Measurements from ENCODE around the gene TECPR2. TPM values are rescaled to one million over a fixed set of nuclear protein-coding genes. Genes with fewer than 3 reads are reported as not detected.
"Not testable (repeated sequence)": the region's sequence is repeated elsewhere in the genome, so short reads cannot be mapped to it uniquely, and the experiment has no call there.

Gene TECPR2
- total and polyA plus RNA-seq, 12 donors, result 5.1 to 74.3 (median 12.9) TPM

DNA sequence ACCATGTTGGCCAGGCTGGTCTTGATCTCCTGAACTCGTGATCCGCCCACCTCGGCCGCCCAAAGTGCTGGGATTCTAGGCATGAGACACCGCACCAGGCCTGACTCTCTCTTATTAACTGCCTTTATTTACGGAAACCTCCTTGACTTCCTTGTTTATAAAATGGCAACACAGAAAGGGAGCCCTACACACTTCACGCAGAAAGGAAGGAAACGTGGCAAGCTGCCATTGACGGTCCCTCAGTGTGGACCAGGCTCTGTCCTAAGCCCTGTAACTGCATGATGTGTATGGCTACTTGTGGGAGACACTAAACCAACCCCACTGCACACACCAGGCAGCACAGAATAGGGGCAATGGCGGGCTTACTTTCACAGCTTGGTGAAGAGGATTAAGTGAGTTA lies 11.7 kb upstream of the TECPR2 start:
- Histone ChIP-seq H3K9me3 (replicated peaks in 1 of 3) (no peaks in the 10 kb centered on the region), H3K27me3 (no peaks in the 10 kb centered on the region), H3K4me3 (no peak overlapping the region), H3K27ac (peak overlapping the region in 2 of 5 donors; percentile 41 to 68), H3K4me1 (replicated peaks in 1 of 2) (no peaks in the 10 kb centered on the region), H3K36me3 (replicated peaks in 1 of 2) (peaks cover 0 to 73% of the 10 kb centered on the region in 2 donors)
- DNase-seq, result peak in 4 of 7 donors; percentile 23 to 60 (median 30)
- TF ChIP-seq, protein P1, sequence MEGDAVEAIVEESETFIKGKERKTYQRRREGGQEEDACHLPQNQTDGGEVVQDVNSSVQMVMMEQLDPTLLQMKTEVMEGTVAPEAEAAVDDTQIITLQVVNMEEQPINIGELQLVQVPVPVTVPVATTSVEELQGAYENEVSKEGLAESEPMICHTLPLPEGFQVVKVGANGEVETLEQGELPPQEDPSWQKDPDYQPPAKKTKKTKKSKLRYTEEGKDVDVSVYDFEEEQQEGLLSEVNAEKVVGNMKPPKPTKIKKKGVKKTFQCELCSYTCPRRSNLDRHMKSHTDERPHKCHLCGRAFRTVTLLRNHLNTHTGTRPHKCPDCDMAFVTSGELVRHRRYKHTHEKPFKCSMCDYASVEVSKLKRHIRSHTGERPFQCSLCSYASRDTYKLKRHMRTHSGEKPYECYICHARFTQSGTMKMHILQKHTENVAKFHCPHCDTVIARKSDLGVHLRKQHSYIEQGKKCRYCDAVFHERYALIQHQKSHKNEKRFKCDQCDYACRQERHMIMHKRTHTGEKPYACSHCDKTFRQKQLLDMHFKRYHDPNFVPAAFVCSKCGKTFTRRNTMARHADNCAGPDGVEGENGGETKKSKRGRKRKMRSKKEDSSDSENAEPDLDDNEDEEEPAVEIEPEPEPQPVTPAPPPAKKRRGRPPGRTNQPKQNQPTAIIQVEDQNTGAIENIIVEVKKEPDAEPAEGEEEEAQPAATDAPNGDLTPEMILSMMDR (IDR thresholded peaks at IDR 0.05), result no peak
- no peak for TF ChIP-seq POLR2A (IDR thresholded peaks at IDR 0.05)
- intact Hi-C loops (cut with DNase I), result no loop called here
- WGBS, 4 donors, result 80 to 83% (median 82%) methylated on average over 8 to 10 of the region's 10 CpGs

DNA sequence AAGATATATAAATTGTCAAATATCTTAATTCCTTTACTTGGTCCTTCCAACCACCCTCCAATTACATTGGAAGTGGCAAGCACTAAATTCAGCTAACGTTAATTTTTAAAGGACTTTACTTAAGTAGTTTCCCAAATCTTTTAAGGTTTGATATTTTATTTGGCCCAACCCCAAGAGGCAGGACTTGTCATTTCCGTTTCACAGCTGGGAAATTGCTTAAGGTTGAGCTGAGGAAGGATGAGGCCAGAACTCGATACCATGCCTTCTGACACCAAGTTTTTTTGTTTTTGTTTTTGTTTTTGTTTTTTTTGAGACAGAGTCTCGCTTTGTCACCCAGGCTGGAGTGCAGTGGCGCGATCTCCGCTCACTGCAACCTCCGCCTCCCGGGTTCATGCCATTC lies 11.1 kb upstream of the TECPR2 start:
- H3K4me3 ChIP-seq; H3K4me1 ChIP-seq (replicated peaks in 1 of 2); H3K9me3 ChIP-seq (replicated peaks in 1 of 3); H3K27me3 ChIP-seq; DNase-seq; intact Hi-C loops (cut with DNase I): not testable (repeated sequence)
- WGBS, 4 donors, result 64 to 70% (median 67%) methylated on average over 9 of the region's 9 CpGs
- H3K27ac ChIP-seq, result peak overlapping the region in 2 of 5 donors; percentile 41 to 68
- H3K36me3 ChIP-seq (replicated peaks in 1 of 2), result peaks cover 0 to 73% of the 10 kb centered on the region in 2 donors

DNA sequence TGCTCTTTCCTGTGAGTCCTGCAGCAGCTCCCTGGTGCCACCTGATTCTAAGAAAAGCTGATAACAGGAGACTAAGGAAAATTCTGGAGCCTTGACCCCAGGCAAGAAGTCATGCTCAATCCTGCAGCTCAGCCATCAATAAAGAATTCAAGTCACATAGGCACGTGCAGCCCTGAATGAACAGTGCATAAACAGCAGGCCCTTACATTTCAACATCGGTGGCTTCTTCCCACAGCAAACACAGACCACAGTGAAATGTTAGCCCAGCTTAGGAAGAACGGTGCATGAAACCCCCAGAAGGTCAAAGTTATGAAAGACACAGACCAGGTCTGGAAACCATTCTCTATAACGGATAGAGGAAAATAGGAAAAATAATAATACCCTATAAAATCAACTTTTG lies 10.5 kb upstream of the TECPR2 start:
- no peak for DNase-seq
- 78 to 87% (median 84%) methylated on average over 4 of the region's 4 CpGs for WGBS, 4 donors
- TF ChIP-seq POLR2A (IDR thresholded peaks at IDR 0.05), result no peak
- TF ChIP-seq, protein P1 (IDR thresholded peaks at IDR 0.05), result no peak
- Histone ChIP-seq H3K9me3 (replicated peaks in 1 of 3) (no peaks in the 10 kb centered on the region), H3K27ac (peak overlapping the region in 2 of 5 donors; percentile 6 to 53), H3K4me1 (replicated peaks in 1 of 2) (no peaks in the 10 kb centered on the region), H3K4me3 (no peak overlapping the region), H3K36me3 (replicated peaks in 1 of 2) (peaks cover 0 to 73% of the 10 kb centered on the region in 2 donors), H3K27me3 (no peaks in the 10 kb centered on the region)
- intact Hi-C loops (cut with DNase I), result no loop called here

DNA sequence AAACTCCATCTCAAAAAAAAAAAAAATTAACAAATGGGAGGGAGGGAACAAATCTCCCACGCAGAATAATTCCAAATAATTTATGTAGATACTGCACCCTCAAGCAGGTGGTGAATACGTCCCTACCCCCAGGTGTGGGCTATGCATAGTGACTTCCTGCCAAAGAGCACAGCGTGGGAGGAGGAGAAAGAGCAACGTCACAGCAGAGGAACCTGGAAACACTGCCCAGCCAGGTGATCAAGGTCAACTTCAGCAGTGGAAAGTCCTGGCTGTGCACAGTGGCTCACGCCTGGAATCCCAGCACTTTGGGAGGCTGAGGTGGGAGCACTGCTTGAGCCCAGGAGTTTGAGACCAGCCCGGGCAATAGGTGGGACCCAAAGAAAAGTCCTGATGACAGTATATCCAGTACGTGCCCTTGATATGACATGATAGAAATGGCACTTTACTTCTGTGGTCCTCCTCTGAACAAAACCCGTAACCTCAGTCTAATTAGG lies 9.6 kb upstream of the TECPR2 start:
- Histone ChIP-seq H3K9me3 (replicated peaks in 1 of 3) (no peaks in the 10 kb centered on the region), H3K27me3 (no peaks in the 10 kb centered on the region), H3K4me1 (replicated peaks in 1 of 2) (no peaks in the 10 kb centered on the region), H3K36me3 (replicated peaks in 1 of 2) (peaks cover 0 to 73% of the 10 kb centered on the region in 2 donors), H3K27ac (no peak overlapping the region), H3K4me3 (no peak overlapping the region)
- no peak for TF ChIP-seq POLR2A (IDR thresholded peaks at IDR 0.05)
- TF ChIP-seq, protein P1 (IDR thresholded peaks at IDR 0.05), result no peak
- DNase-seq, result no peak
- 81 to 86% (median 85%) methylated on average over 8 of the region's 8 CpGs for WGBS, 4 donors
- intact Hi-C loops (cut with DNase I), result no loop called here

DNA sequence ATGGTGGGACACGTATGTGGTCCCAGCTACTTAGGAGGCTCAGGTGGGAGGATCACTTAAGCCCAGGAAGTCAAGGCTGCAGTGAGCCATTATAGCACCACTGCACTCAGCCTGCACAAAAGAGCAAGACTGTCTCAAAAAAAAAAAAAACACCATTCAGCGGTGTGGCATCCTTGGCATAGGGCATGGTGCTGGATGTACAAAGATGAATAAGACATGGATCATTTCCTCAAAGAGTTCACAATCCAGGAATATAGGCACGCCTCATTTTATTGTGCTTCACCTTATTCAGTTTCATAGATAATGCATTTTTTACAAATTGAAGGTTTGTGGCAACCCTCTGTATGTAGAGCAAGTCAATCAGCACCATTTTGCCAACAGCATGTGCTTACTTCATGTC lies 6.5 kb upstream of the TECPR2 start:
- no peaks in the 10 kb centered on the region for H3K4me1 ChIP-seq (replicated peaks in 1 of 2)
- intact Hi-C loops (cut with DNase I), result no loop called here
- 81 to 92% (median 91%) methylated on average over 3 of the region's 3 CpGs for WGBS, 4 donors
- no peaks in the 10 kb centered on the region for H3K9me3 ChIP-seq (replicated peaks in 1 of 3)
- H3K36me3 ChIP-seq (replicated peaks in 1 of 2), result peaks cover 0 to 66% of the 10 kb centered on the region in 2 donors
- H3K27me3 ChIP-seq, result no peaks in the 10 kb centered on the region
- no peak for DNase-seq
- H3K27ac ChIP-seq, result no peak overlapping the region
- H3K4me3 ChIP-seq, result no peak overlapping the region
- TF ChIP-seq, protein P1 (IDR thresholded peaks at IDR 0.05), result no peak
- TF ChIP-seq POLR2A (IDR thresholded peaks at IDR 0.05), result no peak

Measured in adrenal gland (tissue), 12 donors.